ENCODE data around the gene CCDC92B. TPM values are rescaled to one million over a fixed set of nuclear protein-coding genes. Genes with fewer than 3 reads are reported as not detected.
"Not testable (repeated sequence)": the region's sequence is repeated elsewhere in the genome, so short reads cannot be mapped to it uniquely, and the experiment has no call there.

Gene CCDC92B
- polyA plus RNA-seq, 1 donor from 2014 or later: 0.32 TPM

GRCh38 chr17:2700491-2701141 is 48.8 kb downstream of the CCDC92B start:
- no peak overlapping the region for H3K9ac ChIP-seq (ENCODE audit: low read length)
- no peaks in the 10 kb centered on the region for H3K9me3 ChIP-seq (ENCODE audit: low read length)
- TF ChIP-seq RAD21 (conservative IDR thresholded peaks at IDR 0.05): no peak
- TF ChIP-seq TAF1 (IDR thresholded peaks at IDR 0.05; ENCODE audit: low read depth): no peak
- no peak for TF ChIP-seq EZH2 (IDR thresholded peaks at IDR 0.05; ENCODE audit: borderline replicate concordance, insufficient read depth, low read length, poor library complexity, severe bottlenecking)
- no peak for TF ChIP-seq CTCF (IDR thresholded peaks at IDR 0.05; ENCODE audit: poor library complexity, severe bottlenecking)
- TF ChIP-seq MXI1 (conservative IDR thresholded peaks at IDR 0.05; ENCODE audit: poor library complexity, severe bottlenecking): no peak
- TF ChIP-seq, protein P1, sequence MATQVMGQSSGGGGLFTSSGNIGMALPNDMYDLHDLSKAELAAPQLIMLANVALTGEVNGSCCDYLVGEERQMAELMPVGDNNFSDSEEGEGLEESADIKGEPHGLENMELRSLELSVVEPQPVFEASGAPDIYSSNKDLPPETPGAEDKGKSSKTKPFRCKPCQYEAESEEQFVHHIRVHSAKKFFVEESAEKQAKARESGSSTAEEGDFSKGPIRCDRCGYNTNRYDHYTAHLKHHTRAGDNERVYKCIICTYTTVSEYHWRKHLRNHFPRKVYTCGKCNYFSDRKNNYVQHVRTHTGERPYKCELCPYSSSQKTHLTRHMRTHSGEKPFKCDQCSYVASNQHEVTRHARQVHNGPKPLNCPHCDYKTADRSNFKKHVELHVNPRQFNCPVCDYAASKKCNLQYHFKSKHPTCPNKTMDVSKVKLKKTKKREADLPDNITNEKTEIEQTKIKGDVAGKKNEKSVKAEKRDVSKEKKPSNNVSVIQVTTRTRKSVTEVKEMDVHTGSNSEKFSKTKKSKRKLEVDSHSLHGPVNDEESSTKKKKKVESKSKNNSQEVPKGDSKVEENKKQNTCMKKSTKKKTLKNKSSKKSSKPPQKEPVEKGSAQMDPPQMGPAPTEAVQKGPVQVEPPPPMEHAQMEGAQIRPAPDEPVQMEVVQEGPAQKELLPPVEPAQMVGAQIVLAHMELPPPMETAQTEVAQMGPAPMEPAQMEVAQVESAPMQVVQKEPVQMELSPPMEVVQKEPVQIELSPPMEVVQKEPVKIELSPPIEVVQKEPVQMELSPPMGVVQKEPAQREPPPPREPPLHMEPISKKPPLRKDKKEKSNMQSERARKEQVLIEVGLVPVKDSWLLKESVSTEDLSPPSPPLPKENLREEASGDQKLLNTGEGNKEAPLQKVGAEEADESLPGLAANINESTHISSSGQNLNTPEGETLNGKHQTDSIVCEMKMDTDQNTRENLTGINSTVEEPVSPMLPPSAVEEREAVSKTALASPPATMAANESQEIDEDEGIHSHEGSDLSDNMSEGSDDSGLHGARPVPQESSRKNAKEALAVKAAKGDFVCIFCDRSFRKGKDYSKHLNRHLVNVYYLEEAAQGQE (IDR thresholded peaks at IDR 0.05; ENCODE audit: borderline replicate concordance): no peak
- no peak for TF ChIP-seq EP300 (conservative IDR thresholded peaks at IDR 0.05; ENCODE audit: poor library complexity, severe bottlenecking)
- TF ChIP-seq SMC3 (conservative IDR thresholded peaks at IDR 0.05; ENCODE audit: poor library complexity): no peak
- no peak for TF ChIP-seq POLR2AphosphoS5 (IDR thresholded peaks at IDR 0.05)
- H3K4me2 ChIP-seq (ENCODE audit: low read length): no peak overlapping the region
- H3K9me2 ChIP-seq (ENCODE audit: insufficient read depth, low read length): no peaks in the 10 kb centered on the region
- no peak overlapping the region for H3K4me3 ChIP-seq (ENCODE audit: low read length)
- no peaks in the 10 kb centered on the region for H3F3A ChIP-seq (ENCODE audit: insufficient read depth, low read length, poor library complexity, severe bottlenecking)
- no peaks in the 10 kb centered on the region for H3K79me2 ChIP-seq (replicated peaks; ENCODE audit: insufficient read depth, low read length)
- no peaks in the 10 kb centered on the region for H4K20me1 ChIP-seq (ENCODE audit: insufficient read depth)
- no peaks in the 10 kb centered on the region for H3K36me3 ChIP-seq (ENCODE audit: insufficient read depth, low read length)
- H3K27me3 ChIP-seq (ENCODE audit: insufficient read depth, low read depth, low read length): no peaks in the 10 kb centered on the region
- no peak overlapping the region for H2AFZ ChIP-seq (ENCODE audit: low read depth, low read length)
- H3K27ac ChIP-seq (ENCODE audit: low read length): no peak overlapping the region

DNA sequence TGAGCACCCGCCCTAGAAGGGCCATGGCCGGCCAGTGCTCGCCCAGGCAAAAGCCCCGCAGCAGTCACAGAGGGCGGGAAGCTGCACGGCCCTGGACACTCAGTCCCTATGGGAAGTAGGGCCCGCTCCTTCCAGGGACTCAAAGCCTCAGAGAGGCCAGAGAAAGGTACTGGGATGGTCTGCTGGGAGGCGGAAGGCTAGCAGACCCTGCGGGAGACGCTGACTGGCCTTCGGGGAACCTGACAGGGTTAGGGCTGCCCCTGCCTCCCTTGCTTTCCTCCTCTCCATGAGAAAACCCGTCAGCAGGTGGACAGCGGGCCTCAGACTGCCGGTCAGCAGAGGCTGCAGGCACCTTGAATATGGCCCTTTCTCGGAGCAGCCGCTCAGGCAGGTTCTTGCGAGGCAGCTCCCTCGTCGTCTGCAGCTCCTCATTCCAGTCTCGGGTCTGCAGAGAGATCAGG is 49.4 kb downstream of the CCDC92B start:
- Histone ChIP-seq H4K20me1 (ENCODE audit: insufficient read depth) (no peaks in the 10 kb centered on the region), H3K9me2 (ENCODE audit: insufficient read depth, low read length) (no peaks in the 10 kb centered on the region), H3K27ac (ENCODE audit: low read length) (no peak overlapping the region), H3K36me3 (ENCODE audit: insufficient read depth, low read length) (no peaks in the 10 kb centered on the region), H3K4me2 (ENCODE audit: low read length) (no peak overlapping the region), H3K4me3 (ENCODE audit: low read length) (no peak overlapping the region), H3K9ac (ENCODE audit: low read length) (no peak overlapping the region), H3K27me3 (ENCODE audit: insufficient read depth, low read depth, low read length) (no peaks in the 10 kb centered on the region), H2AFZ (ENCODE audit: low read depth, low read length) (no peak overlapping the region), H3K79me2 (replicated peaks; ENCODE audit: insufficient read depth, low read length) (no peaks in the 10 kb centered on the region), H3K9me3 (ENCODE audit: low read length) (no peaks in the 10 kb centered on the region), H3F3A (ENCODE audit: insufficient read depth, low read length, poor library complexity, severe bottlenecking) (no peaks in the 10 kb centered on the region)
- TF ChIP-seq, protein P1 (IDR thresholded peaks at IDR 0.05; ENCODE audit: borderline replicate concordance): no peak
- TF ChIP-seq EP300 (conservative IDR thresholded peaks at IDR 0.05; ENCODE audit: poor library complexity, severe bottlenecking) (no peak), SMC3 (conservative IDR thresholded peaks at IDR 0.05; ENCODE audit: poor library complexity) (no peak), TAF1 (IDR thresholded peaks at IDR 0.05; ENCODE audit: low read depth) (no peak), EZH2 (IDR thresholded peaks at IDR 0.05; ENCODE audit: borderline replicate concordance, insufficient read depth, low read length, poor library complexity, severe bottlenecking) (no peak), RAD21 (conservative IDR thresholded peaks at IDR 0.05) (no peak), POLR2AphosphoS5 (IDR thresholded peaks at IDR 0.05) (no peak), MXI1 (conservative IDR thresholded peaks at IDR 0.05; ENCODE audit: poor library complexity, severe bottlenecking) (no peak), CTCF (IDR thresholded peaks at IDR 0.05; ENCODE audit: poor library complexity, severe bottlenecking) (no peak)

- H3K36me3 ChIP-seq (ENCODE audit: insufficient read depth, low read length); H3K27ac ChIP-seq (ENCODE audit: low read length); H3K9ac ChIP-seq (ENCODE audit: low read length); H3K4me2 ChIP-seq (ENCODE audit: low read length); H4K20me1 ChIP-seq (ENCODE audit: insufficient read depth); H3F3A ChIP-seq (ENCODE audit: insufficient read depth, low read length, poor library complexity, severe bottlenecking); H2AFZ ChIP-seq (ENCODE audit: low read depth, low read length); H3K9me3 ChIP-seq (ENCODE audit: low read length); H3K9me2 ChIP-seq (ENCODE audit: insufficient read depth, low read length); H3K27me3 ChIP-seq (ENCODE audit: insufficient read depth, low read depth, low read length); H3K4me3 ChIP-seq (ENCODE audit: low read length); H3K79me2 ChIP-seq (replicated peaks; ENCODE audit: insufficient read depth, low read length): not testable (repeated sequence)
Measured at GRCh38 chr17:2699216-2699805, 50.1 kb downstream of the CCDC92B start.
